HL-60 (cell line): ENCODE data around the gene DHCR24.

Experiments used
- DNase-seq, 2 experiments: peaks; one replicate each; pipeline ENCODE4 v3.0.0-alpha.2; 2010 to 2020; ENCODE audit warnings: low read depth in 1 of 2, low spot score in 1 of 2
- H3K27ac ChIP-seq: fragments of 250-450 bp; sonication (Bioruptor Pico); replicated peaks from 2 replicates; pipeline ENCODE4 v1.5.1; 2020; ENCODE audit warnings: mild to moderate bottlenecking, moderate library complexity
- H3K27me3 ChIP-seq: fragments of 250-450 bp; sonication (Bioruptor Pico); 2 replicates; pipeline ENCODE4 v1.5.1; 2021; ENCODE audit warnings: mild to moderate bottlenecking, moderate library complexity; ENCODE audit not compliant: insufficient read depth, poor library complexity, severe bottlenecking
- H3K4me3 ChIP-seq: replicated peaks from 2 replicates; pipeline ENCODE4 v1.5.1; 2011; ENCODE audit warnings: mild to moderate bottlenecking, control low read depth, low read length; ENCODE audit not compliant: insufficient read depth
- CTCF ChIP-seq: IDR thresholded peaks from one replicate; pipeline ENCODE4 v1.5.1; 2011; ENCODE audit warnings: low read length, control low read depth, inconsistent platforms; ENCODE audit not compliant: insufficient read depth
- GABPA ChIP-seq: IDR thresholded peaks from 2 replicates; pipeline ENCODE4 v1.6.1; 2012; ENCODE audit warnings: low read depth
- POLR2AphosphoS5 ChIP-seq: IDR thresholded peaks from 2 replicates; pipeline ENCODE4 v1.6.1; 2012; ENCODE audit warnings: low read depth
- REST ChIP-seq: IDR thresholded peaks from 2 replicates; pipeline ENCODE4 v1.6.1; 2012; ENCODE audit warnings: low read depth; ENCODE audit not compliant: insufficient replicate concordance
- SPI1 ChIP-seq: IDR thresholded peaks from 2 replicates; pipeline ENCODE4 v1.6.1; 2012; ENCODE audit warnings: low read depth, mild to moderate bottlenecking, borderline replicate concordance

Gene DHCR24

GRCh38 chr1:54853793-54854370 is 33.1 kb downstream of the DHCR24 start:
- Histone ChIP-seq H3K4me3 (no peak overlapping the region), H3K27me3 (no peaks in the 10 kb centered on the region), H3K27ac (no peak overlapping the region)
- TF ChIP-seq GABPA (no peak), CTCF (no peak), SPI1 (no peak), POLR2AphosphoS5 (no peak), REST (no peak)
- DNase-seq: no peak

GRCh38 chr1:54853096-54853792 is 33.8 kb downstream of the DHCR24 start:
- no peak overlapping the region for H3K27ac ChIP-seq
- H3K27me3 ChIP-seq: no peaks in the 10 kb centered on the region
- no peak for DNase-seq
- TF ChIP-seq POLR2AphosphoS5 (no peak; the same call in 1 of the 2 replicates), CTCF (no peak), GABPA (no peak), REST (no peak), SPI1 (no peak)
- no peak overlapping the region for H3K4me3 ChIP-seq

DNA sequence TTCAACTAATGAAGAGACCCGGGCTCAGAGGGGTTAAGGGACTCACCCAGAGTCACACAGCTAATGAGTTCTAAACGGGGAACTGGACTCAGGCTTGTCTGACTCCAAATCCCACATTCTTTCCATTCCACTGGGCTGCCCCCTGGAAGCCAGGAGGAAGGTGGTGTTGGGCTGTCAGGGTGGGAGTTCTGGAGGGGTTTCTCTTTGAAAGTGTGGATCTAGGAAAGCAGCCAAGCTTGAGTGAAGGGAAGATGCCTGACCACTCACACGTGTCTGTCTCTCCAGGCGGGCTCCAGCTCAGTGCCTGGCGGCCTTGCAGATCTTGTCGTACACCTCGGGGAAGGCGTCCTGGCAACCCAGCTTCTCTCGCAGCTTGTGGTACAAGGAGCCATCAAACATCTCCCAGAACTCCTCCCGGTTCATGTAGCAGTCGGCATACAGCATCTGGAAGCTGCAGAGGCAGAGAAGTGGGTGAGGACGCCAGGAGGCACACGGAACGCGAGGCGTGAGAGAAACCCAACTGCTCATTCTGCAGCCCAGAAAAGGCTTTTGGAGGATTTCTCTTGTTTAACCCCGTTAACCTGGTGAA is 35.0 kb downstream of the DHCR24 start:
- TF ChIP-seq POLR2AphosphoS5 (no peak), GABPA (no peak), REST (no peak), CTCF (no peak), SPI1 (no peak)
- Histone ChIP-seq H3K4me3 (no peak overlapping the region), H3K27ac (no peak overlapping the region), H3K27me3 (no peaks in the 10 kb centered on the region)
- no peak for DNase-seq
